H1 (cell line): ENCODE measurements around the gene TGFBRAP1. TPM values are rescaled to one million over a fixed set of nuclear protein-coding genes. Genes with fewer than 3 reads are reported as not detected.

ENCODE experiments used
- CTCF ChIA-PET: fragments of 300-600 bp; sonication (Branson Sonifier 250); formaldehyde crosslinking; loops from one replicate; lab custom pipeline; 2021; ENCODE audit not compliant: partially characterized antibody; lab: Charles Lee
- POLR2A ChIA-PET: fragments of 300-600 bp; sonication (Branson Sonifier 250); formaldehyde crosslinking; loops from one replicate; lab custom pipeline; 2021; ENCODE audit warnings: inconsistent platforms; ENCODE audit not compliant: partially characterized antibody; lab: Charles Lee
- DNase-seq, 2 experiments: peaks; one replicate each; pipeline versions ENCODE4 v3.0.0 to v3.0.0-alpha.2; 2010 to 2022; ENCODE audit warnings: low spot score in 2 of 2, low read depth in 1 of 2, mixed read lengths in 1 of 2
- FAIRE-seq: peaks from 2 replicates; lab custom pipeline; 2011; peaks lifted over from hg19 to GRCh38; lab: Jason Lieb, UNC
- H2AFZ ChIP-seq: 2 replicates; pipeline ENCODE4 v1.8.1; 2012; ENCODE audit warnings: low read length, inconsistent platforms
- H2AK5ac ChIP-seq: 2 replicates; pipeline ENCODE4 v1.6.1; 2013; ENCODE audit warnings: low read depth, low read length
- H2BK120ac ChIP-seq: replicated peaks from 2 replicates; pipeline ENCODE3; 2013; ENCODE audit warnings: low read depth, low read length, inconsistent platforms
- H2BK12ac ChIP-seq: 2 replicates; pipeline ENCODE4 v1.6.1; 2013; ENCODE audit warnings: low read depth, low read length
- H2BK15ac ChIP-seq: 2 replicates; pipeline ENCODE4 v1.6.1; 2013; ENCODE audit warnings: low read length
- H2BK20ac ChIP-seq: 2 replicates; pipeline ENCODE4 v1.6.1; 2013; ENCODE audit warnings: low read length
- H2BK5ac ChIP-seq: 2 replicates; pipeline ENCODE4 v1.6.1; 2013; ENCODE audit warnings: low read depth, low read length
- H3K14ac ChIP-seq: 2 replicates; pipeline ENCODE4 v1.6.1; 2013; ENCODE audit warnings: inconsistent platforms; ENCODE audit not compliant: insufficient read length
- H3K18ac ChIP-seq: 2 replicates; pipeline ENCODE4 v1.6.1; 2013; ENCODE audit warnings: low read length; ENCODE audit errors: extremely low read depth
- H3K23ac ChIP-seq: 2 replicates; pipeline ENCODE4 v1.6.1; 2013; ENCODE audit warnings: inconsistent platforms; ENCODE audit not compliant: insufficient read length
- H3K23me2 ChIP-seq: 2 replicates; pipeline ENCODE4 v1.6.1; 2013; ENCODE audit warnings: low read depth, low read length
- H3K27ac ChIP-seq: 2 replicates; pipeline ENCODE4 v1.6.1; 2011; ENCODE audit warnings: low read depth, low read length, inconsistent platforms
- H3K27me3 ChIP-seq, 4 experiments: replicated peaks in 1 of 4; 1 replicate in 1 of 4; 2 replicates in 3 of 4; pipeline versions ENCODE4 v1.6.1 to v1.8.1; 2011 to 2013; ENCODE audit warnings: low read length in 3 of 4, mild to moderate bottlenecking in 3 of 4, inconsistent platforms in 2 of 4, mixed read lengths in 2 of 4, moderate library complexity in 1 of 4; ENCODE audit not compliant: control insufficient read depth in 3 of 4, insufficient read depth in 3 of 4; ENCODE audit errors: extremely low read depth in 1 of 4
- H3K36me3 ChIP-seq, 4 experiments: 2 replicates each; pipeline versions ENCODE4 v1.6.1 to v1.8.1; 2011 to 2013; ENCODE audit warnings: mild to moderate bottlenecking in 4 of 4, low read length in 3 of 4, moderate library complexity in 2 of 4, control low read depth in 1 of 4, inconsistent platforms in 1 of 4; ENCODE audit not compliant: insufficient read depth in 4 of 4, control insufficient read depth in 2 of 4
- H3K4ac ChIP-seq: replicated peaks from 2 replicates; pipeline ENCODE3; 2013; ENCODE audit warnings: low read length, low read depth, mixed read lengths, inconsistent platforms; ENCODE audit not compliant: insufficient read length
- H3K4me1 ChIP-seq, 4 experiments: replicated peaks in 1 of 4; 1 replicate in 1 of 4; 2 replicates in 3 of 4; pipeline versions ENCODE4 v1.6.1 to v1.8.1; 2011 to 2013; ENCODE audit warnings: low read length in 3 of 4, inconsistent platforms in 2 of 4, mixed read lengths in 1 of 4; ENCODE audit not compliant: insufficient read depth in 4 of 4, control insufficient read depth in 3 of 4
- H3K4me2 ChIP-seq, 2 experiments: 2 replicates each; pipeline versions ENCODE4 v1.6.1 to v1.8.1; 2011 to 2013; ENCODE audit warnings: low read depth in 2 of 2, low read length in 2 of 2, control low read depth in 1 of 2, inconsistent platforms in 1 of 2, mild to moderate bottlenecking in 1 of 2; ENCODE audit not compliant: insufficient read depth in 1 of 2
- H3K4me3 ChIP-seq, 4 experiments: fragments of 200-600, 300-600 bp in 1 of 4; sonication (generic), shearing (Covaris generic), sonication (Bioruptor Twin) in 1 of 4; 2 replicates each; pipeline versions ENCODE4 v1.5.1 to v1.8.1; 2011 to 2016; ENCODE audit warnings: low read length in 4 of 4, low read depth in 3 of 4, control low read depth in 2 of 4, inconsistent platforms in 2 of 4, mild to moderate bottlenecking in 2 of 4, mixed read lengths in 1 of 4, moderate library complexity in 1 of 4; ENCODE audit not compliant: insufficient read depth in 2 of 4; ENCODE audit errors: extremely low read depth in 1 of 4
- H3K56ac ChIP-seq: replicated peaks from 2 replicates; pipeline ENCODE3; 2013; ENCODE audit warnings: low read depth, mild to moderate bottlenecking, mixed read lengths, low read length, inconsistent platforms; ENCODE audit not compliant: insufficient read length
- H3K79me1 ChIP-seq: 2 replicates; pipeline ENCODE4 v1.6.1; 2013; ENCODE audit warnings: low read depth, low read length, control low read depth
- H3K79me2 ChIP-seq, 2 experiments: 2 replicates each; pipeline versions ENCODE4 v1.6.1 to v1.8.1; 2012 to 2013; ENCODE audit warnings: low read length in 2 of 2, mild to moderate bottlenecking in 2 of 2, inconsistent platforms in 1 of 2; ENCODE audit not compliant: insufficient read depth in 2 of 2, control insufficient read depth in 1 of 2
- H3K9ac ChIP-seq, 4 experiments: replicated peaks in 1 of 4; 1 replicate in 1 of 4; 2 replicates in 3 of 4; pipeline versions ENCODE4 v1.6.1 to v1.8.1; 2011 to 2013; ENCODE audit warnings: low read depth in 3 of 4, low read length in 3 of 4, control low read depth in 2 of 4, mild to moderate bottlenecking in 2 of 4, moderate library complexity in 2 of 4, inconsistent platforms in 1 of 4; ENCODE audit errors: extremely low read depth in 1 of 4
- H3K9me3 ChIP-seq, 2 experiments: 2 replicates each; pipeline versions ENCODE4 v1.6.1 to v1.8.1; 2012 to 2013; ENCODE audit warnings: mild to moderate bottlenecking in 2 of 2, moderate library complexity in 2 of 2, control low read depth in 1 of 2, inconsistent platforms in 1 of 2, low read depth in 1 of 2, low read length in 1 of 2, mixed read lengths in 1 of 2; ENCODE audit not compliant: insufficient read depth in 2 of 2
- H4K20me1 ChIP-seq, 2 experiments: replicated peaks in 1 of 2; 2 replicates each; pipeline versions ENCODE3 to v1.8.1; 2011 to 2013; ENCODE audit warnings: inconsistent platforms in 2 of 2, low read length in 2 of 2, mild to moderate bottlenecking in 1 of 2; ENCODE audit not compliant: insufficient read depth in 2 of 2, control insufficient read depth in 1 of 2
- H4K5ac ChIP-seq: 2 replicates; pipeline ENCODE4 v1.6.1; 2013; ENCODE audit warnings: low read length, low read depth, mixed read lengths, inconsistent platforms; ENCODE audit not compliant: insufficient read length
- H4K8ac ChIP-seq: 2 replicates; pipeline ENCODE4 v1.8.0; 2013; ENCODE audit warnings: mild to moderate bottlenecking, moderate library complexity, low read length, inconsistent platforms; ENCODE audit not compliant: insufficient read depth; ENCODE audit errors: extremely low read depth
- H4K91ac ChIP-seq: replicated peaks from 2 replicates; pipeline ENCODE3; 2013; ENCODE audit warnings: low read length, mixed read lengths, inconsistent platforms; ENCODE audit not compliant: insufficient read length
- ASH2L ChIP-seq: fragments of 200-600, 300-600 bp; sonication (generic); IDR thresholded peaks from one replicate; pipeline ENCODE4 v1.7.1; 2017; ENCODE audit warnings: low read length
- CHD1 ChIP-seq: IDR thresholded peaks from 2 replicates; pipeline ENCODE4 v1.6.1; 2012; ENCODE audit warnings: low read depth, low read length, improper control_type of control experiment
- CTBP2 ChIP-seq: IDR thresholded peaks from 2 replicates; pipeline ENCODE4 v1.7.0; 2011; ENCODE audit warnings: borderline replicate concordance, mild to moderate bottlenecking, moderate library complexity, mixed read lengths, low read length; ENCODE audit not compliant: insufficient read depth, insufficient read length
- EP300 ChIP-seq, 2 experiments: IDR thresholded peaks; 1 replicate in 1 of 2; 2 replicates in 1 of 2; pipeline ENCODE4 v1.6.1; 2011 to 2012; ENCODE audit warnings: low read depth in 2 of 2, low read length in 2 of 2, mild to moderate bottlenecking in 2 of 2, borderline replicate concordance in 1 of 2, inconsistent platforms in 1 of 2, moderate library complexity in 1 of 2
- EZH2 ChIP-seq: fragments of 200-600 bp; sonication (generic); IDR thresholded peaks from 2 replicates; pipeline ENCODE4 v1.7.1; 2012; ENCODE audit warnings: low read depth, mild to moderate bottlenecking, moderate library complexity, low read length, inconsistent platforms; ENCODE audit not compliant: severe bottlenecking
- HDAC6 ChIP-seq: IDR thresholded peaks from one replicate; pipeline ENCODE4 v1.7.1; 2012; ENCODE audit warnings: low read depth, mild to moderate bottlenecking, inconsistent platforms, low read length, moderate library complexity
- JUND ChIP-seq: IDR thresholded peaks from 2 replicates; pipeline ENCODE4 v1.6.1; 2011; ENCODE audit warnings: mild to moderate bottlenecking, improper control_type of control experiment, low read length
- MAFK ChIP-seq: IDR thresholded peaks from 2 replicates; pipeline ENCODE4 v1.6.1; 2012; ENCODE audit warnings: low read depth, mild to moderate bottlenecking, improper control_type of control experiment, low read length
- NRF1 ChIP-seq: IDR thresholded peaks from 2 replicates; pipeline ENCODE4 v1.6.1; 2011; ENCODE audit warnings: mild to moderate bottlenecking, low read depth, low read length, improper control_type of control experiment
- SIRT6 ChIP-seq: IDR thresholded peaks from one replicate; pipeline ENCODE4 v1.7.1; 2012; ENCODE audit warnings: low read length, inconsistent platforms
- SRF ChIP-seq: IDR thresholded peaks from 2 replicates; pipeline ENCODE4 v1.6.1; 2011; ENCODE audit warnings: mild to moderate bottlenecking, low read depth, low read length, moderate library complexity
- SUZ12 ChIP-seq: fragments of 200-600 bp; sonication (generic); IDR thresholded peaks from 2 replicates; pipeline ENCODE4 v1.6.1; 2012; ENCODE audit warnings: mild to moderate bottlenecking, inconsistent platforms, low read length, moderate library complexity, mixed read lengths
- ZNF274 ChIP-seq: IDR thresholded peaks from 2 replicates; pipeline ENCODE4 v1.7.0; 2012; ENCODE audit warnings: low read length, borderline replicate concordance; ENCODE audit errors: extremely low read depth
- WGBS, 2 experiments: shearing (Covaris generic) in 1 of 2; methylation state at CpG; one replicate each; pipeline versions ENCODE4 v1.1.6 to v1.1.7; 2013 to 2015; ENCODE audit warnings: low lambda C conversion rate in 2 of 2, mixed read lengths in 2 of 2, inconsistent platforms in 1 of 2, low coverage in 1 of 2, missing lambda C conversion rate in 1 of 2; ENCODE audit not compliant: insufficient replicate concordance in 2 of 2, insufficient coverage in 1 of 2, insufficient read length in 1 of 2; ENCODE audit errors: extremely low coverage in 1 of 2, missing lambda C conversion rate in 1 of 2; 5-methylcytosine and 5-hydroxymethylcytosine counted together
- polyA plus RNA-seq, 7 experiments: library from polyadenylated mRNA; depleted of rRNA in 3 of 7; stranded (reverse) in 5 of 7; unstranded in 2 of 7; fragments of >200 nt in 5 of 7; fragments of 200-250 nt in 2 of 7; gene quantifications; 1 replicate in 5 of 7; 2 replicates in 1 of 7; 4 replicates in 1 of 7; pipeline versions ENCODE4 v1.2.1 to v1.2.3, GENCODE V29; 2011 to 2013; ENCODE audit warnings: missing spikeins in 2 of 7, mixed read lengths in 2 of 7
- total RNA-seq: library from RNA; stranded (reverse); fragmentation: NEBNext Ultra II Directional; extraction: Animal tissue kit (Norgen Biotek cat#: 25700); gene quantifications from 2 replicates; pipeline ENCODE4 v1.2.1, GENCODE V29; 2021

Gene TGFBRAP1
- total and polyA plus RNA-seq, 2 of the 8 experiments (the other 6 are each of a cell fraction or from before 2014, with no cell fraction given): 11.2 to 20.2 TPM

GRCh38 chr2:105280281-105280680 lies 49.3 kb downstream of the TGFBRAP1 start:
- H2BK120ac ChIP-seq: no peak overlapping the region
- no peak overlapping the region for H2BK20ac ChIP-seq
- H3K23ac ChIP-seq: no peak overlapping the region
- no peak overlapping the region for H4K5ac ChIP-seq
- TF ChIP-seq SRF (no peak), ZNF274 (no peak), HDAC6 (no peak), SIRT6 (no peak), EP300 (IDR thresholded peaks at IDR 0.05; ENCODE audit: borderline replicate concordance in 1 of 2, low read depth in 2 of 2, low read length in 2 of 2) (no peak), JUND (no peak), SUZ12 (no peak), ASH2L (no peak), NRF1 (no peak), CTBP2 (no peak), EZH2 (no peak), MAFK (no peak), CHD1 (no peak)
- TF ChIP-seq, all 59 proteins: peak for 0
- H3K4me3 ChIP-seq: no peak overlapping the region
- ChIA-PET CTCF (interaction anchor here (0.9 to 1.6 kb wide), 5 partner anchors 13 to 241 kb away, joined by 3 to 4 read pairs (median 3); no protein-coding TSS in a partner anchor), POLR2A (no interaction called here)
- H4K91ac ChIP-seq: no peak overlapping the region
- no peak overlapping the region for H2AK5ac ChIP-seq
- H3K79me2 ChIP-seq: no peaks in the 10 kb centered on the region
- H2BK5ac ChIP-seq: no peak overlapping the region; the same call in 1 of the 2 replicates
- H3K14ac ChIP-seq: no peak overlapping the region
- peaks cover 0 to 20% (median 4%) of the 10 kb centered on the region in 4 experiments; a peak in 4 of 8 replicates for H3K36me3 ChIP-seq
- H3K27ac ChIP-seq: no peak overlapping the region
- H3K27me3 ChIP-seq: no peaks in the 10 kb centered on the region
- no peak overlapping the region for H2BK12ac ChIP-seq
- no peak overlapping the region for H3K18ac ChIP-seq
- no peak overlapping the region for H2AFZ ChIP-seq
- DNase-seq (no peak), FAIRE-seq (no peak)
- H3K79me1 ChIP-seq: no peaks in the 10 kb centered on the region
- H3K23me2 ChIP-seq: no peaks in the 10 kb centered on the region
- H3K9me3 ChIP-seq: no peaks in the 10 kb centered on the region
- WGBS, 2 experiments: 91% methylated on average over 10 of the region's 10 CpGs; no CpG with 5 or more reads in 1 of the 2 experiments
- no peak overlapping the region for H3K4ac ChIP-seq
- H4K8ac ChIP-seq: peak overlapping the region; percentile 53
- H3K9ac ChIP-seq: no peak overlapping the region
- H3K4me2 ChIP-seq: no peak overlapping the region
- no peak overlapping the region for H2BK15ac ChIP-seq
- no peak overlapping the region for H3K56ac ChIP-seq
- peaks cover 0 to 5% of the 10 kb centered on the region in 2 experiments for H4K20me1 ChIP-seq
- H3K4me1 ChIP-seq: no peaks in the 10 kb centered on the region
